Measurements from ENCODE around the gene PFKM. TPM values are rescaled to one million over a fixed set of nuclear protein-coding genes. Genes with fewer than 3 reads are reported as not detected.

The PFKM gene
- total RNA-seq, 2 donors from 2014 or later = 90.0 to 107 TPM

- no peaks in the 10 kb centered on the region for H3K36me3 ChIP-seq (ENCODE audit: control insufficient read depth, insufficient read depth, low read length)
- H3K4me3 ChIP-seq (ENCODE audit: low read length) = no peak overlapping the region
- Mint-ChIP-seq H3K27me3 (ENCODE audit: insufficient read depth) (peaks cover 95% of the 10 kb centered on the region), H3K36me3 (ENCODE audit: low read depth) (no peaks in the 10 kb centered on the region), H3K9me3 (no peaks in the 10 kb centered on the region), H3K4me1 (peaks cover 9% of the 10 kb centered on the region), H3K4me3 (no peak overlapping the region), H3K27ac (no peak overlapping the region)
- H3K27ac ChIP-seq (ENCODE audit: low read depth, low read length) = no peak overlapping the region
- 60 to 84% methylated on average over 1 of the region's 1 CpG for WGBS, 2 experiments (ENCODE audit: insufficient coverage in 1 of 2, insufficient read length in 1 of 2)
- H3K9me3 ChIP-seq (ENCODE audit: control insufficient read depth, low read length) = no peaks in the 10 kb centered on the region
- H3K4me1 ChIP-seq (ENCODE audit: control insufficient read depth, insufficient read depth, low read length) = no peaks in the 10 kb centered on the region
- no peak for DNase-seq
- TF ChIP-seq, protein P1, sequence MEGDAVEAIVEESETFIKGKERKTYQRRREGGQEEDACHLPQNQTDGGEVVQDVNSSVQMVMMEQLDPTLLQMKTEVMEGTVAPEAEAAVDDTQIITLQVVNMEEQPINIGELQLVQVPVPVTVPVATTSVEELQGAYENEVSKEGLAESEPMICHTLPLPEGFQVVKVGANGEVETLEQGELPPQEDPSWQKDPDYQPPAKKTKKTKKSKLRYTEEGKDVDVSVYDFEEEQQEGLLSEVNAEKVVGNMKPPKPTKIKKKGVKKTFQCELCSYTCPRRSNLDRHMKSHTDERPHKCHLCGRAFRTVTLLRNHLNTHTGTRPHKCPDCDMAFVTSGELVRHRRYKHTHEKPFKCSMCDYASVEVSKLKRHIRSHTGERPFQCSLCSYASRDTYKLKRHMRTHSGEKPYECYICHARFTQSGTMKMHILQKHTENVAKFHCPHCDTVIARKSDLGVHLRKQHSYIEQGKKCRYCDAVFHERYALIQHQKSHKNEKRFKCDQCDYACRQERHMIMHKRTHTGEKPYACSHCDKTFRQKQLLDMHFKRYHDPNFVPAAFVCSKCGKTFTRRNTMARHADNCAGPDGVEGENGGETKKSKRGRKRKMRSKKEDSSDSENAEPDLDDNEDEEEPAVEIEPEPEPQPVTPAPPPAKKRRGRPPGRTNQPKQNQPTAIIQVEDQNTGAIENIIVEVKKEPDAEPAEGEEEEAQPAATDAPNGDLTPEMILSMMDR (conservative IDR thresholded peaks at IDR 0.05) = no peak
- peaks cover 76% of the 10 kb centered on the region for H3K27me3 ChIP-seq (ENCODE audit: control insufficient read depth, insufficient read depth, low read length, poor library complexity, severe bottlenecking)
- H3K9ac ChIP-seq (ENCODE audit: extremely low read depth, low read length, poor library complexity, severe bottlenecking) = no peak overlapping the region
These were observed 61.3 kb downstream of the PFKM start for GRCh38 chr12:48180424-48180823.

GRCh38 chr12:48180857-48181495, 61.8 kb downstream of the PFKM start:
- Mint-ChIP-seq H3K4me1 (peaks cover 3% of the 10 kb centered on the region), H3K27ac (no peak overlapping the region), H3K27me3 (ENCODE audit: insufficient read depth) (peaks cover 97% of the 10 kb centered on the region), H3K4me3 (no peak overlapping the region), H3K9me3 (no peaks in the 10 kb centered on the region), H3K36me3 (ENCODE audit: low read depth) (no peaks in the 10 kb centered on the region)
- Histone ChIP-seq H3K9me3 (ENCODE audit: control insufficient read depth, low read length) (no peaks in the 10 kb centered on the region), H3K27me3 (ENCODE audit: control insufficient read depth, insufficient read depth, low read length, poor library complexity, severe bottlenecking) (peaks cover 82% of the 10 kb centered on the region), H3K4me1 (ENCODE audit: control insufficient read depth, insufficient read depth, low read length) (no peaks in the 10 kb centered on the region), H3K27ac (ENCODE audit: low read depth, low read length) (no peak overlapping the region), H3K4me3 (ENCODE audit: low read length) (no peak overlapping the region), H3K9ac (ENCODE audit: extremely low read depth, low read length, poor library complexity, severe bottlenecking) (no peak overlapping the region), H3K36me3 (ENCODE audit: control insufficient read depth, insufficient read depth, low read length) (no peaks in the 10 kb centered on the region)
- WGBS, 2 experiments (ENCODE audit: insufficient coverage in 1 of 2, insufficient read length in 1 of 2) = 93 to 96% methylated on average over 2 of the region's 2 CpGs
- DNase-seq = no peak
- TF ChIP-seq, protein P1 (conservative IDR thresholded peaks at IDR 0.05) = no peak

DNA sequence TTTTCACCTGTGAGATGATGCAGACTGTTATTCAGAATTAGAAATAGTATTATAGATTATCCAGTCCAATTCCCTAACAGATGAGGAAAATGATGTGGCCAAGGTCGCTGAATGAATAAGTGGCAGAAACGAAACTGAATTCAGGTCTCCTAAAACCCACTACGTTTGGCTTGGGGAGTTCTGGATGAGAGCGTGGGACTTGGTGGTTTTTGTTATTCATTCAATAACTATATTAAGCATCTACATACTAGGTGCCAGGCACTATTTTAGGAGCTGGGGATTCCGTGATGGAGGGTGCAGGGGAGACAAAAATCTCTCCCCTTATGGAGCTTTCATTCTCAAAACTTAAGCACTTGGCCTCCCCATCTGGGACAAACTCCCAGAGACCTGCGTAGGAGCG, 63.5 kb downstream of the PFKM start:
- Mint-ChIP-seq H3K27me3 (ENCODE audit: insufficient read depth) (peaks cover 99% of the 10 kb centered on the region), H3K27ac (no peak overlapping the region), H3K4me3 (peak overlapping the region; percentile 66), H3K4me1 (no peaks in the 10 kb centered on the region), H3K9me3 (no peaks in the 10 kb centered on the region), H3K36me3 (ENCODE audit: low read depth) (no peaks in the 10 kb centered on the region)
- H3K27ac ChIP-seq (ENCODE audit: low read depth, low read length) = peak overlapping the region; percentile 85
- no peak overlapping the region for H3K9ac ChIP-seq (ENCODE audit: extremely low read depth, low read length, poor library complexity, severe bottlenecking)
- no peaks in the 10 kb centered on the region for H3K4me1 ChIP-seq (ENCODE audit: control insufficient read depth, insufficient read depth, low read length)
- no peaks in the 10 kb centered on the region for H3K36me3 ChIP-seq (ENCODE audit: control insufficient read depth, insufficient read depth, low read length)
- peak overlapping the region; percentile 83 for H3K4me3 ChIP-seq (ENCODE audit: low read length)
- 37 to 40% methylated on average over 1 to 5 of the region's 7 CpGs for WGBS, 2 experiments (ENCODE audit: insufficient coverage in 1 of 2, insufficient read length in 1 of 2)
- H3K27me3 ChIP-seq (ENCODE audit: control insufficient read depth, insufficient read depth, low read length, poor library complexity, severe bottlenecking) = peaks cover 98% of the 10 kb centered on the region
- DNase-seq = no peak
- H3K9me3 ChIP-seq (ENCODE audit: control insufficient read depth, low read length) = no peaks in the 10 kb centered on the region
- TF ChIP-seq, protein P1 (conservative IDR thresholded peaks at IDR 0.05) = no peak

All from endodermal cell (in vitro differentiated cells).